ENCODE results near the gene BEND2. TPM values are rescaled to one million over a fixed set of nuclear protein-coding genes. Genes with fewer than 3 reads are reported as not detected.

Gene BEND2
- total RNA-seq, 1 experiment from 2014 or later: not detected

- no peak for DNase-seq (ENCODE audit: unreplicated experiment)
- ChIA-PET CTCF (interaction anchor here (0.6 to 0.9 kb wide), 2 partner anchors 14 to 831 kb away, joined by 3 read pairs; no protein-coding TSS in a partner anchor), POLR2A (no interaction called here)
- no TSS peak for BruUV-seq (replicated peaks)
- no peak for TF ChIP-seq CTCF (IDR thresholded peaks at IDR 0.05; ENCODE audit: unreplicated experiment)
- Mint-ChIP-seq H3K36me3 (ENCODE audit: insufficient read depth, unreplicated experiment) (no peaks in the 10 kb centered on the region), H3K27me3 (ENCODE audit: insufficient read depth, unreplicated experiment) (no peaks in the 10 kb centered on the region), H3K9me3 (ENCODE audit: unreplicated experiment) (peaks cover 8% of the 10 kb centered on the region), H3K27ac (ENCODE audit: low read depth, unreplicated experiment) (no peak overlapping the region), H3K4me3 (ENCODE audit: unreplicated experiment) (no peak overlapping the region), H3K4me1 (ENCODE audit: insufficient read depth, unreplicated experiment) (no peaks in the 10 kb centered on the region)
- intact Hi-C loops (cut with micrococcal nuclease): no loop called here
Observed at GRCh38 chrX:18151157-18151556, 69.5 kb downstream of the BEND2 start.

GRCh38 chrX:18149454-18149853, 71.2 kb downstream of the BEND2 start:
- intact Hi-C loops (cut with micrococcal nuclease): no loop called here
- no peaks in the 10 kb centered on the region for H3K36me3 Mint-ChIP-seq (ENCODE audit: insufficient read depth, unreplicated experiment)
- CTCF ChIA-PET: no interaction called here
- no peaks in the 10 kb centered on the region for H3K4me1 Mint-ChIP-seq (ENCODE audit: insufficient read depth, unreplicated experiment)
- POLR2A ChIA-PET: no interaction called here
- DNase-seq (ENCODE audit: unreplicated experiment): no peak
- H3K9me3 Mint-ChIP-seq (ENCODE audit: unreplicated experiment): no peaks in the 10 kb centered on the region
- H3K27me3 Mint-ChIP-seq (ENCODE audit: insufficient read depth, unreplicated experiment): no peaks in the 10 kb centered on the region
- no peak overlapping the region for H3K27ac Mint-ChIP-seq (ENCODE audit: low read depth, unreplicated experiment)
- BruUV-seq (replicated peaks): no TSS peak
- TF ChIP-seq CTCF (IDR thresholded peaks at IDR 0.05; ENCODE audit: unreplicated experiment): no peak
- no peak overlapping the region for H3K4me3 Mint-ChIP-seq (ENCODE audit: unreplicated experiment)

GRCh38 chrX:18146954-18147353, 73.7 kb downstream of the BEND2 start:
- ChIA-PET POLR2A (interaction anchor here (0.6 to 1.0 kb wide), 2 partner anchors 13 to 296 kb away, joined by 3 to 4 read pairs; no protein-coding TSS in a partner anchor), CTCF (interaction anchor here (0.6 kb wide), 1 partner anchor 68 kb away, joined by 8 read pairs; no protein-coding TSS in a partner anchor)
- Mint-ChIP-seq H3K27ac (ENCODE audit: low read depth, unreplicated experiment) (no peak overlapping the region), H3K27me3 (ENCODE audit: insufficient read depth, unreplicated experiment) (no peaks in the 10 kb centered on the region), H3K9me3 (ENCODE audit: unreplicated experiment) (no peaks in the 10 kb centered on the region), H3K36me3 (ENCODE audit: insufficient read depth, unreplicated experiment) (no peaks in the 10 kb centered on the region), H3K4me1 (ENCODE audit: insufficient read depth, unreplicated experiment) (no peaks in the 10 kb centered on the region), H3K4me3 (ENCODE audit: unreplicated experiment) (no peak overlapping the region)
- BruUV-seq (replicated peaks): no TSS peak
- TF ChIP-seq CTCF (IDR thresholded peaks at IDR 0.05; ENCODE audit: unreplicated experiment): no peak
- intact Hi-C loops (cut with micrococcal nuclease): no loop called here
- DNase-seq (ENCODE audit: unreplicated experiment): peak; percentile 39

GRCh38 chrX:18146009-18146408, 74.7 kb downstream of the BEND2 start:
- Mint-ChIP-seq H3K27ac (ENCODE audit: low read depth, unreplicated experiment) (no peak overlapping the region), H3K27me3 (ENCODE audit: insufficient read depth, unreplicated experiment) (no peaks in the 10 kb centered on the region), H3K9me3 (ENCODE audit: unreplicated experiment) (no peaks in the 10 kb centered on the region), H3K36me3 (ENCODE audit: insufficient read depth, unreplicated experiment) (no peaks in the 10 kb centered on the region), H3K4me3 (ENCODE audit: unreplicated experiment) (no peak overlapping the region), H3K4me1 (ENCODE audit: insufficient read depth, unreplicated experiment) (no peaks in the 10 kb centered on the region)
- intact Hi-C loops (cut with micrococcal nuclease): no loop called here
- POLR2A ChIA-PET: no interaction called here
- BruUV-seq (replicated peaks): no TSS peak
- CTCF ChIA-PET: interaction anchor here (0.6 kb wide), 1 partner anchor 69 kb away, joined by 8 read pairs; no protein-coding TSS in a partner anchor
- DNase-seq (ENCODE audit: unreplicated experiment): no peak
- no peak for TF ChIP-seq CTCF (IDR thresholded peaks at IDR 0.05; ENCODE audit: unreplicated experiment)

Data from MCF 10A (cell line).